Fibroblast of lung (primary cell): Measurements from ENCODE around the gene NEURL1B. TPM values are rescaled to one million over a fixed set of nuclear protein-coding genes. Genes with fewer than 3 reads are reported as not detected.

Experiments used
- DNase-seq, 2 donors: peaks; one replicate each; pipeline versions ENCODE4 v3.0.0 to v3.0.0-alpha.2; 2010; ENCODE audit warnings: low read depth in 2 of 2
- H2AFZ ChIP-seq: 2 replicates; pipeline ENCODE4 v1.5.1; 2012; ENCODE audit warnings: low read length, control low read depth, inconsistent platforms
- H3K27ac ChIP-seq: 2 replicates; pipeline ENCODE4 v1.5.1; 2011; ENCODE audit warnings: low read length, control low read depth; ENCODE audit not compliant: insufficient read depth
- H3K27me3 ChIP-seq: 2 replicates; pipeline ENCODE4 v1.5.1; 2011; ENCODE audit warnings: mild to moderate bottlenecking, low read length; ENCODE audit not compliant: control insufficient read depth, insufficient read depth
- H3K36me3 ChIP-seq: 2 replicates; pipeline ENCODE4 v1.5.1; 2011; ENCODE audit warnings: low read length; ENCODE audit not compliant: control insufficient read depth, insufficient read depth
- H3K4me1 ChIP-seq: 2 replicates; pipeline ENCODE4 v1.5.1; 2011; ENCODE audit warnings: low read length; ENCODE audit not compliant: control insufficient read depth, insufficient read depth; ENCODE audit errors: extremely low read depth
- H3K4me2 ChIP-seq: 2 replicates; pipeline ENCODE4 v1.5.1; 2011; ENCODE audit warnings: low read length, control low read depth; ENCODE audit not compliant: insufficient read depth; ENCODE audit errors: extremely low read depth
- H3K4me3 ChIP-seq, 4 experiments: fragments of 200-600 bp in 1 of 4; sonication (generic) in 1 of 4; replicated peaks in 1 of 4; 2 replicates each; pipeline ENCODE4 v1.5.1; 2011 to 2016; ENCODE audit warnings: low read length in 4 of 4, low read depth in 3 of 4, mild to moderate bottlenecking in 3 of 4, control low read depth in 2 of 4, inconsistent platforms in 1 of 4, mixed read lengths in 1 of 4; ENCODE audit not compliant: insufficient read depth in 1 of 4; ENCODE audit errors: control extremely low read depth in 1 of 4
- H3K79me2 ChIP-seq: 2 replicates; pipeline ENCODE4 v1.5.1; 2012; ENCODE audit warnings: mild to moderate bottlenecking, low read length, inconsistent platforms; ENCODE audit not compliant: control insufficient read depth, insufficient read depth
- H3K9ac ChIP-seq: 2 replicates; pipeline ENCODE4 v1.5.1; 2011; ENCODE audit warnings: mild to moderate bottlenecking, low read length, control low read depth; ENCODE audit not compliant: insufficient read depth
- H3K9me3 ChIP-seq: 2 replicates; pipeline ENCODE4 v1.5.1; 2012; ENCODE audit warnings: low read depth, low read length; ENCODE audit not compliant: control insufficient read depth, insufficient read depth
- H4K20me1 ChIP-seq: 2 replicates; pipeline ENCODE4 v1.5.1; 2011; ENCODE audit warnings: low read length; ENCODE audit not compliant: control insufficient read depth, insufficient read depth; ENCODE audit errors: extremely low read depth
- EZH2 ChIP-seq: IDR thresholded peaks from 2 replicates; pipeline ENCODE4 v1.5.1; 2012; ENCODE audit warnings: low read length, control low read depth, mild to moderate bottlenecking; ENCODE audit errors: missing control alignments
- polyA plus RNA-seq, 2 donors: library from polyadenylated mRNA; depleted of rRNA in 1 of 2; stranded (reverse) in 1 of 2; unstranded in 1 of 2; fragments of >200 nt; gene quantifications; 2 replicates each; pipeline ENCODE4 v1.2.1, GENCODE V29; 2011 to 2012; ENCODE audit warnings: missing spikeins in 1 of 2
- total RNA-seq: library from RNA; depleted of rRNA; stranded (reverse); fragments of >200 nt; gene quantifications from 2 replicates; pipeline ENCODE4 v1.2.1, GENCODE V29; 2014
- TF ChIP-seq, protein P1 (sequence below), 2 donors: IDR thresholded peaks in 1 of 2; conservative IDR thresholded peaks in 1 of 2; 1 replicate in 1 of 2; 2 replicates in 1 of 2; pipeline ENCODE4 v1.5.1; 2011 to 2012; ENCODE audit warnings: low read length in 2 of 2, control low read depth in 1 of 2, inconsistent platforms in 1 of 2, low read depth in 1 of 2, mild to moderate bottlenecking in 1 of 2

The NEURL1B gene
- total and polyA plus RNA-seq, 2 donors (not counting 1 experiment from before 2014, with no cell fraction given), result 5.0 to 6.1 TPM

DNA sequence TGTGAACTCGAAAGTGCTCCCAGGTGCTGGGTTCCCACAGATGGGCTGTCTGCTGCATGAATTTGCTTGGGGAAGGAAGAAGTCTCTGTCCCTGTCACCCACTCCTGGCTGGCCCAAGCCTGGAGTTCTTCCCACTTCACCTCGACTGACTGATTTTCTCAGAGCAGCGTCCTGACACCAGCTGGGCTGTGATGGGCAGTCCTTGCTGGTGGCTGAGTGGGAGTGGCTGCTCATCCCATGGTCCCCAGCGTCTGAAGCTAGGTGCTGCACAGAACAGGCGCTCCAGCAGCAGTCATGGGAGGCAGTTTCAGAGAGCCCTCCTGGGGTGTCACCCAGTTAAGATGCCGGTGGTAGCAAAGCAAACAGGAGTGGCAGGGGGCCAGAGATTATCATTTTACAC, 10.1 kb upstream of the NEURL1B start:
- Histone ChIP-seq H3K9ac (no peak overlapping the region), H3K36me3 (no peaks in the 10 kb centered on the region), H3K4me1 (no peaks in the 10 kb centered on the region), H3K27me3 (peaks cover 7% of the 10 kb centered on the region), H2AFZ (no peak overlapping the region), H3K79me2 (no peaks in the 10 kb centered on the region), H3K4me2 (no peak overlapping the region), H3K4me3 (no peak overlapping the region), H3K27ac (no peak overlapping the region), H4K20me1 (no peaks in the 10 kb centered on the region), H3K9me3 (no peaks in the 10 kb centered on the region)
- DNase-seq, result no peak
- TF ChIP-seq EZH2, result no peak
- TF ChIP-seq, protein P1, sequence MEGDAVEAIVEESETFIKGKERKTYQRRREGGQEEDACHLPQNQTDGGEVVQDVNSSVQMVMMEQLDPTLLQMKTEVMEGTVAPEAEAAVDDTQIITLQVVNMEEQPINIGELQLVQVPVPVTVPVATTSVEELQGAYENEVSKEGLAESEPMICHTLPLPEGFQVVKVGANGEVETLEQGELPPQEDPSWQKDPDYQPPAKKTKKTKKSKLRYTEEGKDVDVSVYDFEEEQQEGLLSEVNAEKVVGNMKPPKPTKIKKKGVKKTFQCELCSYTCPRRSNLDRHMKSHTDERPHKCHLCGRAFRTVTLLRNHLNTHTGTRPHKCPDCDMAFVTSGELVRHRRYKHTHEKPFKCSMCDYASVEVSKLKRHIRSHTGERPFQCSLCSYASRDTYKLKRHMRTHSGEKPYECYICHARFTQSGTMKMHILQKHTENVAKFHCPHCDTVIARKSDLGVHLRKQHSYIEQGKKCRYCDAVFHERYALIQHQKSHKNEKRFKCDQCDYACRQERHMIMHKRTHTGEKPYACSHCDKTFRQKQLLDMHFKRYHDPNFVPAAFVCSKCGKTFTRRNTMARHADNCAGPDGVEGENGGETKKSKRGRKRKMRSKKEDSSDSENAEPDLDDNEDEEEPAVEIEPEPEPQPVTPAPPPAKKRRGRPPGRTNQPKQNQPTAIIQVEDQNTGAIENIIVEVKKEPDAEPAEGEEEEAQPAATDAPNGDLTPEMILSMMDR (conservative IDR thresholded peaks at IDR 0.05 in 1 of 2, IDR thresholded peaks at IDR 0.05 in 1 of 2; ENCODE audit: low read depth in 1 of 2, low read length in 2 of 2), result no peak

DNA sequence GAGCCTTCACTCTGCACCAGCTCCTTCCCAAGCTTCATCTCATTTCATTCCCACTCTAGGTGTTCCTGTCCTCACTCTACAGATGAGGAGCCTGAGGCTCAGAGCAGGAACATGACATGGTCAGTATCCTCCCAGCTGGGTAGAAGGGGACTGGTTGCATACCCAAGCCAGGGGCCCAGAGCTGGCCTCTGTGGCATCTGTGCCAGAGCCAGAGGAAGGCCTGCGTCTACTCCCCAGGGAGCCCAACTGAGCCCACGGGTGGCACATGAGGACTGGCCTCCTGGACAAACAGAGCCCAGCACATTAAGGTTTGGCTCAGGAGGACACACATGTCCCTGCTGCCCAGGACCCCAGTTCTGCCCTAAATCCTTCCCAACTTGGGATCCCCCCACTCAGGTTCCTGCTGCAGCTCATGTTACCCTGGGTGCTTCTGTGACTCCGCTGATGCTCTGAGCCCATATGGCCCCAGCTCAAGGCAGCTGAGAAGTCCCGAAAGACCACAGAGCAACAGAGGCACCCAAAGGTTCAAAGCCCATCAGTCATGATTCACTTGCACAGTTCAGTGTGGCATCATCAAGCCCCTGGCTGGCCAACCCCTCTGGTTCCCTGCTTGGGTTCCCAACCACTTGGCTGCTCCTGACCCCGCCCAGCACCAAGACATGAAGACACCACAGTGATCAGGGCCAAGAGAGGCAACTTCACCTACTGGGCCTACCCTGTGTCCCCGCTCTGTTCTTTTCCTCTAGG, 8.5 kb upstream of the NEURL1B start:
- no peaks in the 10 kb centered on the region for H3K36me3 ChIP-seq
- H3K27me3 ChIP-seq, result peaks cover 7% of the 10 kb centered on the region
- H3K27ac ChIP-seq, result no peak overlapping the region
- no peaks in the 10 kb centered on the region for H3K4me1 ChIP-seq
- TF ChIP-seq EZH2, result no peak
- TF ChIP-seq, protein P1 (conservative IDR thresholded peaks at IDR 0.05 in 1 of 2, IDR thresholded peaks at IDR 0.05 in 1 of 2; ENCODE audit: low read depth in 1 of 2, low read length in 2 of 2), result no peak
- H3K9ac ChIP-seq, result no peak overlapping the region
- H3K9me3 ChIP-seq, result no peaks in the 10 kb centered on the region
- H3K4me3 ChIP-seq, result no peak overlapping the region
- H3K79me2 ChIP-seq, result no peaks in the 10 kb centered on the region
- H2AFZ ChIP-seq, result no peak overlapping the region
- DNase-seq, result no peak
- H3K4me2 ChIP-seq, result no peak overlapping the region
- no peaks in the 10 kb centered on the region for H4K20me1 ChIP-seq

DNA sequence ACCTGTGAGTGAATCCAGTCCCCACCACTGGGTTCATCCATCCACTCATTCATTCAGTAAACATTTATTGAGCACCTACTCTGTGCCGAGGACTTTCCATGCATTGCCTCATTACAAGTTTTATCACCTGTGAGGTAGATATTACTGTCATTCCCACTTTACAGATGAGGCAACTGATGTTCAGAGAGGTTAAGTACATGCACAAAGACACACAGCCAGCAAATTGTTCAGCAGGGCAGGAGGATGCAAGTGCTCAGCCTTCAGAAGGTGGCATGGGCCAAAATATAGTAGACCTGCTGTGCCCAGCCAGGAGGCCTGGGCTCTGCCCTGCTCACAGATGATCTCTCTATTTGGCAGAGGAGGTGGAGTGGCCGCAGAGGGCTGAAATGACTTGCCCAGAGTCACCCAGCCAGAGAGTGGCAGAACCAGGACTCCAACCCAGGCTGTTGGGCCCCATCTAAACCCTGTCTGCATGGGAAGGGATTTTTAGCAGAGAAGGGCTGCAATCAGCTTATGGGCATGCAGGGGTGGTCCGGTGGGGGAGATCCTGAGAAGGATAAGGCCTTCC, 7.6 kb upstream of the NEURL1B start:
- H3K27ac ChIP-seq, result no peak overlapping the region
- H3K79me2 ChIP-seq, result no peaks in the 10 kb centered on the region
- no peaks in the 10 kb centered on the region for H4K20me1 ChIP-seq
- no peak overlapping the region for H2AFZ ChIP-seq
- no peak overlapping the region for H3K4me2 ChIP-seq
- no peak overlapping the region for H3K9ac ChIP-seq
- no peaks in the 10 kb centered on the region for H3K36me3 ChIP-seq
- DNase-seq, result no peak
- no peak for TF ChIP-seq EZH2
- TF ChIP-seq, protein P1 (conservative IDR thresholded peaks at IDR 0.05 in 1 of 2, IDR thresholded peaks at IDR 0.05 in 1 of 2; ENCODE audit: low read depth in 1 of 2, low read length in 2 of 2), result no peak
- peaks cover 5% of the 10 kb centered on the region for H3K27me3 ChIP-seq
- H3K4me3 ChIP-seq, result no peak overlapping the region
- H3K9me3 ChIP-seq, result no peaks in the 10 kb centered on the region
- no peaks in the 10 kb centered on the region for H3K4me1 ChIP-seq
